Loucy (cell line): ENCODE results near the gene ALOX12B.

ENCODE experiments used
- CTCF ChIP-seq: fragments of 200-600 bp; sonication (generic); conservative IDR thresholded peaks from 2 replicates; pipeline ENCODE4 v1.5.1; 2014; ENCODE audit warnings: mild to moderate bottlenecking, antibody characterized with exemption, low read length
- EZH2phosphoT487 ChIP-seq: fragments of 200-600 bp; IDR thresholded peaks from 2 replicates; pipeline ENCODE4 v1.6.1; 2018; ENCODE audit warnings: antibody characterized with exemption, mild to moderate bottlenecking, moderate library complexity, borderline replicate concordance

GRCh38 chr17:8075574-8076342 lies 11.8 kb downstream of the ALOX12B start:
- TF ChIP-seq CTCF (no peak), EZH2phosphoT487 (no peak)
